ENCODE results near the gene CISD2. TPM values are rescaled to one million over a fixed set of nuclear protein-coding genes. Genes with fewer than 3 reads are reported as not detected.
"Not testable (repeated sequence)": the region's sequence is repeated elsewhere in the genome, so short reads cannot be mapped to it uniquely, and the experiment has no call there.

Gene CISD2
- 10 to 100 TPM; 25.2 to 28.5 TPM for total RNA-seq

GRCh38 chr4:102868781-102869568, at the start of gene CISD2:
Gene CISD2 (plus strand): TSS chr4:102868992. CDS start chr4:102869085, 93 bp downstream.
- H3K36me3 Mint-ChIP-seq: peaks cover 33% of the 10 kb centered on the region
- no peaks in the 10 kb centered on the region for H3K27me3 Mint-ChIP-seq

GRCh38 chr4:102819100-102819499, 49.7 kb upstream of the CISD2 start:
- POLR2A ChIA-PET: interaction anchor here (1.1 to 2.3 kb wide), 2 partner anchors 8 to 50 kb away, joined by 3 to 9 read pairs; partner anchors contain the start of genes CISD2 and UBE2D3
- H3K27me3 Mint-ChIP-seq; DNase-seq; ATAC-seq (ENCODE audit: low read depth); H3K9me3 Mint-ChIP-seq; H3K27ac Mint-ChIP-seq: not testable (repeated sequence)
- Mint-ChIP-seq H3K4me3 (peak overlapping the region; percentile 71), H3K4me1 (peaks cover 64% of the 10 kb centered on the region), H3K36me3 (peaks cover 29% of the 10 kb centered on the region)

More at GRCh38 chr4:102868781-102869568, at the start of gene CISD2:
- ATAC-seq (ENCODE audit: low read depth) (peak; percentile 89), DNase-seq (peak; percentile 96)
- H3K9me3 Mint-ChIP-seq: peaks cover 3% of the 10 kb centered on the region
- H3K4me1 Mint-ChIP-seq: peaks cover 54% of the 10 kb centered on the region
- H3K4me3 Mint-ChIP-seq: peak within 1 kb of the TSS; percentile 95
- POLR2A ChIA-PET: interaction anchor here (0.6 to 5.4 kb wide), 17 partner anchors 9 to 524 kb away, joined by 3 to 226 read pairs (median 5); partner anchors contain the start of genes MANBA, SLC9B1, SLC9B2 and UBE2D3
- H3K27ac Mint-ChIP-seq: peak within 1 kb of the TSS; percentile 99

GRCh38 chr4:102819588-102820365, 49.0 kb upstream of the CISD2 start:
- H3K27me3 Mint-ChIP-seq: no peaks in the 10 kb centered on the region
- no peaks in the 10 kb centered on the region for H3K9me3 Mint-ChIP-seq
- H3K4me3 Mint-ChIP-seq: peak overlapping the region; percentile 71
- peaks cover 63% of the 10 kb centered on the region for H3K4me1 Mint-ChIP-seq
- DNase-seq (no peak), ATAC-seq (ENCODE audit: low read depth) (peak; percentile 31)
- peak overlapping the region; percentile 72 for H3K27ac Mint-ChIP-seq
- POLR2A ChIA-PET: interaction anchor here (2.3 kb wide), 1 partner anchor 49 kb away, joined by 9 read pairs; the partner anchor contains the start of gene CISD2
- H3K36me3 Mint-ChIP-seq: peaks cover 33% of the 10 kb centered on the region

- DNase-seq: no peak
- H3K36me3 Mint-ChIP-seq: peaks cover 24% of the 10 kb centered on the region
- no peak overlapping the region for H3K4me3 Mint-ChIP-seq
- no peaks in the 10 kb centered on the region for H3K27me3 Mint-ChIP-seq
- H3K27ac Mint-ChIP-seq: no peak overlapping the region
- no peaks in the 10 kb centered on the region for H3K9me3 Mint-ChIP-seq
- peaks cover 41% of the 10 kb centered on the region for H3K4me1 Mint-ChIP-seq
- ATAC-seq (ENCODE audit: low read depth): no peak
- POLR2A ChIA-PET: interaction anchor here (1.2 to 8.2 kb wide), 3 partner anchors 17 to 63 kb away, joined by 3 to 226 read pairs (median 8); partner anchors contain the start of genes CISD2 and MANBA
Observed at GRCh38 chr4:102823464-102823863, 45.3 kb upstream of the CISD2 start.

GRCh38 chr4:102823897-102824296, 44.9 kb upstream of the CISD2 start:
- Mint-ChIP-seq H3K36me3 (peaks cover 22% of the 10 kb centered on the region), H3K27me3 (no peaks in the 10 kb centered on the region), H3K27ac (no peak overlapping the region), H3K4me1 (peaks cover 41% of the 10 kb centered on the region), H3K9me3 (no peaks in the 10 kb centered on the region), H3K4me3 (no peak overlapping the region)
- DNase-seq (no peak), ATAC-seq (ENCODE audit: low read depth) (no peak)
- POLR2A ChIA-PET: interaction anchor here (1.2 to 8.2 kb wide), 3 partner anchors 17 to 63 kb away, joined by 3 to 226 read pairs (median 8); partner anchors contain the start of genes CISD2 and MANBA

- H3K4me1 Mint-ChIP-seq: peaks cover 44% of the 10 kb centered on the region
- H3K36me3 Mint-ChIP-seq: peaks cover 20% of the 10 kb centered on the region
- no peak overlapping the region for H3K27ac Mint-ChIP-seq
- no peak overlapping the region for H3K4me3 Mint-ChIP-seq
- no peaks in the 10 kb centered on the region for H3K27me3 Mint-ChIP-seq
- no peak for DNase-seq
- ATAC-seq (ENCODE audit: low read depth): no peak
- POLR2A ChIA-PET: interaction anchor here (8.2 kb wide), 1 partner anchor 43 kb away, joined by 226 read pairs; the partner anchor contains the start of gene CISD2
- no peaks in the 10 kb centered on the region for H3K9me3 Mint-ChIP-seq
Observed at GRCh38 chr4:102824398-102824797, 44.4 kb upstream of the CISD2 start.

- DNase-seq: no peak
- Mint-ChIP-seq H3K4me3 (no peak overlapping the region), H3K36me3 (peaks cover 14% of the 10 kb centered on the region), H3K27me3 (no peaks in the 10 kb centered on the region), H3K9me3 (no peaks in the 10 kb centered on the region), H3K27ac (no peak overlapping the region), H3K4me1 (peaks cover 36% of the 10 kb centered on the region)
- POLR2A ChIA-PET: interaction anchor here (0.6 to 8.2 kb wide), 7 partner anchors 9 to 306 kb away, joined by 3 to 226 read pairs (median 23); partner anchors contain the start of genes CISD2 and MANBA
- no peak for ATAC-seq (ENCODE audit: low read depth)
Observed at GRCh38 chr4:102825261-102826091, 43.3 kb upstream of the CISD2 start.

- POLR2A ChIA-PET: interaction anchor here (0.8 to 8.2 kb wide), 11 partner anchors 10 to 324 kb away, joined by 3 to 226 read pairs (median 15); partner anchors contain the start of genes CISD2, MANBA and NFKB1
- ATAC-seq (ENCODE audit: low read depth): peak; percentile 1
- H3K4me3 Mint-ChIP-seq: no peak overlapping the region
- H3K27ac Mint-ChIP-seq: no peak overlapping the region
- H3K27me3 Mint-ChIP-seq: no peaks in the 10 kb centered on the region
- peaks cover 29% of the 10 kb centered on the region for H3K4me1 Mint-ChIP-seq
- no peaks in the 10 kb centered on the region for H3K9me3 Mint-ChIP-seq
- peaks cover 13% of the 10 kb centered on the region for H3K36me3 Mint-ChIP-seq
- peak; percentile 79 for DNase-seq
Observed at GRCh38 chr4:102826105-102826889, 42.5 kb upstream of the CISD2 start.

- peak; percentile 44 for ATAC-seq (ENCODE audit: low read depth)
- Mint-ChIP-seq H3K36me3 (peaks cover 14% of the 10 kb centered on the region), H3K4me1 (peaks cover 27% of the 10 kb centered on the region), H3K4me3 (no peak within 1 kb of the TSS), H3K9me3 (no peaks in the 10 kb centered on the region), H3K27ac (no peak within 1 kb of the TSS), H3K27me3 (no peaks in the 10 kb centered on the region)
- peak; percentile 97 for DNase-seq
- POLR2A ChIA-PET: interaction anchor here (0.8 to 8.2 kb wide), 24 partner anchors 9 to 482 kb away, joined by 3 to 226 read pairs (median 4); partner anchors contain the start of genes CISD2, MANBA, NFKB1 and SLC39A8
Observed at GRCh38 chr4:102826890-102827673, 41.7 kb upstream of the CISD2 start, which contains the start of gene UBE2D3. Gene UBE2D3 (minus strand): TSS chr4:102827551. CDS start chr4:102826508, 1,043 bp downstream.

- Mint-ChIP-seq H3K27me3 (no peaks in the 10 kb centered on the region), H3K27ac (no peak overlapping the region), H3K9me3 (no peaks in the 10 kb centered on the region), H3K36me3 (peaks cover 11% of the 10 kb centered on the region), H3K4me3 (no peak overlapping the region), H3K4me1 (peaks cover 23% of the 10 kb centered on the region)
- DNase-seq (peak; percentile 91), ATAC-seq (ENCODE audit: low read depth) (peak; percentile 73)
- POLR2A ChIA-PET: interaction anchor here (0.6 to 8.2 kb wide), 29 partner anchors 9 to 483 kb away, joined by 3 to 226 read pairs (median 4); partner anchors contain the start of genes BDH2, CISD2, MANBA and NFKB1
Observed at GRCh38 chr4:102827674-102828496, 40.9 kb upstream of the CISD2 start.
